Measurements from ENCODE around the gene BCAS1.

Gene BCAS1

DNA sequence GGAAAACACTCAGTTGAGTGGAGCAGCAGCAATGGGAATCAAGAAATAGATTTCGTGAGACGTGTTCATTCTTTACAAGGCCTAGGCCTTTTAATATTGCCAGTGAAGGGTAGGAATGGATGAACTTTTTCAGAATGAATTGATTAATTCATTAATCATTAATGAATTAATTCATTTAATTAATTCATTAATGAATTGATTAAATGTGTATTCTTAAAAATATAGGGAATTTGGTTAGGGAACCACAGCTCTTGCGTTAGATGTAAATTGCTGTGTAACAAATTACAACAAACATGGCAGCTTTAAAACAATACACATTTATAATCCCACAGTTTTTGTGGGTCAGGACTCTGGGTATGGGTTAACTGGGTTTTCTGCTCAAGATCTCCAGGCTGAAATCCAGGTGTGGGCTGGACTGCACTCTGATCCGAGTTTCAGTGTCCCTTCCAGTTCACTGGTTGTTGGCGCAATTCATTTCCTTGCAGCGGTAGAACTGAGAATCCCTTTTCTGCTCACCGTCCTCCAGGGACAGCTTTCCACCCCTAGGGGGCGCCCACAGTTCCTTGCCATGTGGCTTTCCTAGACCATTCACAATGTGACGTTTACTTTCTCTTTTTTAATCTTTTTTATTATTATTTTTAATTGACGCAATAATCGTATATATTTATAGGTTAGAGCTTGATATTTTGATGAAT is 32.8 kb upstream of the BCAS1 start (continued):
- TF ChIP-seq ZNF624 (tag by site-specific recombination; IDR thresholded peaks at IDR 0.05) = no peak

- Histone ChIP-seq H3K9me3 (ENCODE audit: control insufficient read depth, insufficient read depth, low read depth, low read length) (no peaks in the 10 kb centered on the region), H3K36me3 (ENCODE audit: control insufficient read depth in 2 of 2, insufficient read depth in 1 of 2, low read length in 2 of 2) (no peaks in the 10 kb centered on the region), H3K27ac (ENCODE audit: extremely low read depth, low read depth, low read length) (no peak overlapping the region), H3K4me1 (ENCODE audit: control insufficient read depth, insufficient read depth, low read length) (no peaks in the 10 kb centered on the region), H3K4me3 (ENCODE audit: low read depth, low read length) (no peak overlapping the region)
- CTCF ChIA-PET = interaction anchor here (0.5 to 15.5 kb wide), 17 partner anchors 10 to 545 kb away, joined by 3 to 361 read pairs (median 5); no protein-coding TSS in a partner anchor
- POLR2A ChIA-PET = no interaction called here
- TF ChIP-seq SCRT1 (tag by site-specific recombination; IDR thresholded peaks at IDR 0.05; ENCODE audit: borderline replicate concordance) = no peak
- no peak for TF ChIP-seq ZNF658 (tag by site-specific recombination; IDR thresholded peaks at IDR 0.05)
- TF ChIP-seq REPIN1 (tag by site-specific recombination; IDR thresholded peaks at IDR 0.05; ENCODE audit: low read depth) = no peak
- TF ChIP-seq ZNF169 (tag by site-specific recombination; IDR thresholded peaks at IDR 0.05) = no peak
- TF ChIP-seq ZNF155 (tag by site-specific recombination; IDR thresholded peaks at IDR 0.05) = no peak
- TF ChIP-seq ZSCAN4 (tag by site-specific recombination; IDR thresholded peaks at IDR 0.05) = no peak
- no peak for TF ChIP-seq ZNF830 (tag by site-specific recombination; IDR thresholded peaks at IDR 0.05; ENCODE audit: low read depth)
- no peak for TF ChIP-seq ZNF555 (tag by site-specific recombination; conservative IDR thresholded peaks at IDR 0.05)
- TF ChIP-seq ZNF473 (tag by site-specific recombination; IDR thresholded peaks at IDR 0.05) = no peak
- TF ChIP-seq ZBTB11 (tag by site-specific recombination; conservative IDR thresholded peaks at IDR 0.05; ENCODE audit: low read depth) = no peak
- TF ChIP-seq ZNF530 (tag by site-specific recombination; IDR thresholded peaks at IDR 0.05; ENCODE audit: low read depth) = no peak
- TF ChIP-seq EGR2 (tag by site-specific recombination; IDR thresholded peaks at IDR 0.05; ENCODE audit: low read depth) = no peak
- no peak for TF ChIP-seq ZSCAN18 (tag by site-specific recombination; IDR thresholded peaks at IDR 0.05)
- no peak for TF ChIP-seq ZXDB (tag by site-specific recombination; IDR thresholded peaks at IDR 0.05)
- TF ChIP-seq, protein P1, sequence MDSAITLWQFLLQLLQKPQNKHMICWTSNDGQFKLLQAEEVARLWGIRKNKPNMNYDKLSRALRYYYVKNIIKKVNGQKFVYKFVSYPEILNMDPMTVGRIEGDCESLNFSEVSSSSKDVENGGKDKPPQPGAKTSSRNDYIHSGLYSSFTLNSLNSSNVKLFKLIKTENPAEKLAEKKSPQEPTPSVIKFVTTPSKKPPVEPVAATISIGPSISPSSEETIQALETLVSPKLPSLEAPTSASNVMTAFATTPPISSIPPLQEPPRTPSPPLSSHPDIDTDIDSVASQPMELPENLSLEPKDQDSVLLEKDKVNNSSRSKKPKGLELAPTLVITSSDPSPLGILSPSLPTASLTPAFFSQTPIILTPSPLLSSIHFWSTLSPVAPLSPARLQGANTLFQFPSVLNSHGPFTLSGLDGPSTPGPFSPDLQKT (IDR thresholded peaks at IDR 0.05; ENCODE audit: borderline replicate concordance, low read depth, low read length) = no peak
Observed at GRCh38 chr20:54102543-54102942, 32.1 kb upstream of the BCAS1 start.

Data from HEK293 (cell line).